ENCODE results near the gene PSD2.

Gene PSD2

DNA sequence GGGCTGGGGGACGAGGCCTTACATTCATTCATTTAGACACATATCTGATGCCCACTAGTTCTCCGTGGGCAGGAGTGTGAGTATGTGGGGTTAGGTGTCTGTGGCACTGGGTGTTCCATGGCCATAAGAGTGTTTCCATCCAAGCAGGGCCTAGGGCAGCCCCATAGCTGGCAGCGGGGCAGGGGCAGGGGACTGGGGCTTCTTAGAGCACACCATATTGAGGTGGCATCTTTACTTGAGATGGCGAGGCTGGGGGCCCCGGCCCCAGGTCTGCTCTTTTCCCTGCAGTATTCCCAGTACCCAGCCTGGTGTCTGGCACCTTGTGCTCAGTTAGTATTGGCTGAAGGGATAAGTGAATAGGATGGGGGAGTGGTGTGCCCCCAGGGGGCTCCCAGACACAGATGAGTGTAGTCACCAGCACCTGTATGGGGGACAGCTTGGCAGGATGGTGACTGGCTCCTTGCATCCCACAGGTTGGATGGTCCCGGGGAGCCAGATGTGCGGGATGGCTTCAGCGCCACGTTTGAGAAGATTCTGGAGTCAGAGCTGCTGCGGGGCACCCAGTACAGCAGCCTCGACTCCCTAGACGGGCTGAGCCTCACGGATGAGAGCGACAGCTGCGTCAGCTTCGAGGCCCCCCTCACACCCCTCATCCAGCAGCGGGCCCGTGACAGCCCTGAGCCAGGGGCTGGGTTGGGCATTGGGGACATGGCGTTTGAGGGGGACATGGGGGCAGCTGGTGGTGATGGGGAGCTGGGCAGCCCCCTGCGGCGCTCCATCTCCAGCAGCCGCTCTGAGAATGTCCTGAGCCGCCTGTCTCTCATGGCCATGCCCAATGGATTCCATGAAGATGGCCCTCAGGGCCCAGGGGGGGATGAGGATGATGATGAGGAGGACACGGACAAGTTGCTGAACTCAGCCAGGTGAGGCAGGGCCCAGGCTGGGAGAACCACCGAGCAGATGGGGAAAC is 17.5 kb downstream of the PSD2 start:
- DNase-seq, result no peak

DNA sequence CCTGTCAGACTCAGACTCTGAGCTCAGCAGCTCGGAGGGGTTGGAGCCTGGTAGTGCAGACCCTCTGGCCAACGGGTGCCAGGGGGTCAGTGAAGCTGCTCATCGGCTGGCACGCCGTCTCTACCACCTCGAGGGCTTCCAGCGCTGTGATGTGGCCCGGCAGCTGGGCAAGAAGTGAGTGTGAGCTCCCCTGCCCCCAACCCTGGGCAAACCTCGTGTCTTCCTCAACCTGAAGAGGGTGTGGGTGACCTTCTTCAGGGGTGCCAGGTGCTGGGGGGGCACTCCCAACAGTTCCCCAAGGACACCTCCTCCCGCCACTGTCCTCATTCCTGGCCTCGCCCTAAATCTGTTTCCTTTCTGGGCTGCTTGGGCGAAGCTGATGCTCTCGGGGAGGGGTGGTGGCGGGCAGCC is 18.6 kb downstream of the PSD2 start:
- DNase-seq, result no peak

DNA sequence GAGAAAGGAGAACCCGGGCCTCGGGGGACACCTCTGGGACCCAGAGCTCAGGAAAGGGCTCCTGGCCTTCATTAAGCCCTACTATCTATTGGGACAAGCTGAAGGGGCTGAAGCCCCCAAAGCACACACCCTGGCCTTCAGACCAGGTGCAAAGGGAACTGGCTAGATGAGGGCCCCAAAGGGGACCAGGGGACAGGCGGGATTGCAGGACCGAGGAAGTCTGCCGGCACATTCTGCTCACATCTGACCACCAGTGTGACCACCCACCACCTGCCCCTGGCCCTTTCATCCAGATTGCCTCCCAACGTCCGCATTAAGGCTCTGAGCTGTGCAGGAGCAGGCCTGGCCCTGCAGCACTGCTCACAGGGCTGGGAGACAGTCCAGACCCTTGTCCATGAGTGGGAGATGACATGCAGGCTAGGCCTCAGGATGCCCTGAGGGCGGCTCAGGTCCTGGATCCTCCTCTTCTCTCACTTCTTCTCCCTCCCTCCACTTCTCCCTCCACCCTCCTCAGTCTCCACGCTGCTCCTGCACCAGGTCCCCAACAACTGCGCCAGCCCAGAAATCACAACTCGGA is 19.2 kb downstream of the PSD2 start:
- DNase-seq, result no peak

DNA sequence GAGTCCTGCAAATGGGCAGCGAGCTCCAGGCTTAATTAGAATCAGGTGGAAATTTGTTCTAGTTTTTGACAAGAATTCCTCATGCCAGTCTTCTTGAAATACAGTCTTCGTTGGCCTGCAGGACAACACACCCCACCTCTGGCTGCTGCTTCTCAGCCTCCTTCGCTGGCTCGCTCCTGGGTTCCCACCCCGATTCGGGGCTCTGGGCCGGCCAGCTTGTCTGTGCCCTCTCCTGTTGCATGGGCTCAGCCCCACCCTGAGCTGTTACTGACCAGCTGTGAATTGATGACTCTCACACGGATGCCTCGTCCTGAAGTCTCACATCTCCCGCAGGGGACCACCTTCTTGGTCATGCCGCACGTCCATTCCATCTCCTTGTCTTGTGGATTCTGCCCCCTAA is 21.0 kb downstream of the PSD2 start:
- no peak for DNase-seq

DNA sequence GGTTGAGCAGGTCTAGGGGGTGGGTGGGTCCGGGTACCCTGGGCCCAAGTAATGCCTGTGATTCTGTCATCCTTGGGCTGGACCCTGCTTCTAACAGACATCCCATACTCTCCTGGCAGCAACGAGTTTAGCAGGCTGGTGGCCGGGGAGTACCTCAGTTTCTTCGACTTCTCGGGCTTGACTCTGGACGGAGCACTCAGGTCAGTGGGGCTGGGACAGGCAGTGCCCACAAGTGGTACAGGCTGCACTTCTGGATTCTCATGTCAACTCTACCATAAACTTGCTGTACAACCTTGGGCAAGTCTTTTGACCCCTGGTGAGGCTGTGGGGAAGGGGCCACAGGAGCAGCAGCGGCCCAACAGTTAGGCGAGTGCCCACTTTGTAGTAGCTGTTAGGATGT is 21.8 kb downstream of the PSD2 start:
- DNase-seq, result no peak

DNA sequence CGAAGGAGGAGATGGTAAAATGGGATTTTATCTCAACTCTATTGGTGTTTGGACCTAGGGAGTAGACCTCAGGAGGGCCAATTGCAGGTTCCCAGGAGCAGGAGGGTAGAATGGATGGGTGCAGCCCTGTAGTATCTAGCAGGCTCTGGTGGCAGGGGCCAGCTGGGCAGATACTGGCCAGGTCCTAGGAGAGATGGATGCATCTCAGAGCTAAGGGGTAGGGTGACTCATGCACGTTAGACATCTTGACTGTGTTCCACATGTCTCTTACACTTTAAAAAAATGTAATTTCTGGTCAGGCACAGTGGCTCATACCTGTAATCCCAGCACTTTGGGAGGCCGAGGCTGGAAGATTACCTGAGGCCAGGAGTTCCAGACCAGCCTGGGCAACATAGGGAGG is 22.4 kb downstream of the PSD2 start:
- DNase-seq, result no peak

DNA sequence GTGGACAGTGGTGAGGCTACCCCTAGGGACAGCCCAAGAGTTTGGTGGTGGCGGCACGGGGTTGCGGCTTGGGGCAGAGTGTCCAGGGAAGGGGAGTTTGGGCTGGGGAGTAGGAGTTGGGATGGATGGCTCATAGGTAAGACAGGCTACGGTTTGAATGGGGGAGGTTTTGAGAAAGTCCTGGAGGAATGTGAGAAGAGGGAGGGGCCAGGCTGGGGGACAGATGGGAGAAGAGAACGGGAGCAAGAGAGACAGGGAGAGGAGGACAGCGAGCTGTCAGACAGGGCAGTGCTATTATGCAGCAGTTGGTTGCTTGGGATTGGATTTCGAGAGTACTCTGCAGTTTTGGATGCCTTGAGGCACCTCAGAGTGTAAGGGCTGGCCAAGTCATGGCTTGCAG is 24.5 kb downstream of the PSD2 start:
- no peak for DNase-seq

DNA sequence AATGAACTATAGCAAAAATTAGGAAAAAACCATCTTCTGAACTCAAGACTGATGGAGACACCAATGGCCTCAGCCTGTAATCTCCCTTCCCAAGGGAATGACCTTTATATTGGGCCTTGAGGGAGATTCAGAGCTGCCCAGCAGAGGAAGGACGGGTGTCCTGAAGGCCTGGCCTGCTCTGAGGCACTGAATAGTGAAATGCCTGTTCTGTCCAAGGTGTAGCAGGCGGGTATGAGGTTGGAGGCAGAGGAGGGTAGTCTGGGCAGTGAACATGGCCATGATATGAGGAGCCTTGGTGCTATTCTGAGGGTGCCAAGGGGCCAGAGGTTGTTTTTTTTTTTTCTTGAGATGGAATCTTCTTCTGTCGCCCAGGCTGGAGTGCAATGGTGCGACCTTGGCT is 25.0 kb downstream of the PSD2 start:
- no peak for DNase-seq

DNA sequence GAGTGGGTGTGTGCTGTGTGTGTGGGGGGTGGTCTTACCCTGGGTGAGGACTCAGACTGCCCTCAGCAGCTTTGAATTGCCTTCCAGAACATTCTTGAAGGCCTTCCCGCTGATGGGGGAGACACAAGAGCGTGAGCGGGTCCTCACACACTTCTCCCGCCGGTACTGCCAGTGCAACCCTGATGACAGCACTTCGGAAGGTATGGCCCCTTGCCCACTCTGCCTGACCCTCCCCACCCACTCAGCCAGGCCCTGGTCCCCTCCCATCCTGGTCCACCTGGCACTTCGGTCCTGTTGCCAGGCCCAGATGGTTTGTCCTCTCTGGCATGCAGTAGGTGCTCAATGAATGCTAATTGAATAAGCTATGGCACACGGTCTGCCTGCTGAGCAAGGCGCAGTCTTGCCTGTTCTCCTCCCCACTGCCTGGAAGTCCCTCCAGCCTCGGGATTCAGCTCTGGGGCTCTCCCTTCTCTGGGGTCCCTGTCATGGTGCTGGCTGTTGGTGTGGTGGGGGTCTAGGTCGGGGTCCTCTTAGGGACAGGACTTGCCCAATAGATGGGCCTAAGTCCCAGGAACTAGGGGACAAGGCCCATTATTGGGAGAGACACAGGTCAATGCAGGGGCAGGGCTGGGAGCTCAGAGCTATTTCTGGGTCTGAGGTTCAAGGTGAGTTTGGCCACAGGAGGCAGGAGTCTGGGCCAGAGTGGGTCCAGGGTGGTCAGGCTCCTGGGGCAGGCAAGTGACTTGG is 26.4 kb downstream of the PSD2 start:
- DNase-seq, result no peak

DNA sequence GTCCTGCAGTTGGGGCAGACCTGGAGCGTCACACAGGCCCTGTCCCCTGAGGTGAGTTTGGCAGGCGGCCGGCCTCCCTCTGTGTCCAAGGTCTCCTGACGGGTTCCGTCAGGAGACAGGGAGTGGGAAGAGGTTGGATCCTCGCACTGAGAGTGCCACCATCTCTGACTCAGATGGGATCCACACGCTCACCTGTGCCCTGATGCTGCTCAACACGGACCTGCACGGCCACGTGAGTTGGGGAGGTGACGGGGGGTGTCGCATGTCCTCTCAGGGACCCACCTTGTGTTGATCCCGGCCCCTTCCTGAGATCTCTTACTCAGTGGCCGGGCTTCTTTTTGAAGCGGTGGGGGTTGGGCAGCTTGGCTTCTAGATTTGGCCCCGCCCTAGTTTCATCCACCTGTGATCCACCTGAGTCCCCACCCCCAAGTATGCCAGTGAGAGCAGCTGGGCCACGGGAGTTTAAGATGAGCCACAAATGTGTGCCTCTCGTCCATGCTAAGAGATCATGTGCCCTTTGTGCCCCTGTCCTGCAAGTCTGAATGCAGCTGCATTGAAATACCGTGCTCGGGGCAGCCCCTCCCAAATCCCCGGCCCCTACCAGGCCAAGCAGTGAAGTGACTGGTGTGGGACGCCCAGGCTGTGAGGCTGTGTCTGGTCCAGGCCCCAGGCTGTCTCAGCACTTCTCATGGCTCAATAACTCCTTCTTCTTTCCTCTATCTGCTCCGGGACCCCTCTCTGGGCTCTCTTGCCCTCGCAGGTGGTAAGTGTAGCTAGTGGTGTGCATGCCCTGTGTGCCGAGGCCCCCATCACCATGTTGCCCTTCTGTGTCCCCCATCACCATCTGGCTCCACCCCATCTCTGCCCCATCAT is 27.2 kb downstream of the PSD2 start:
- no peak for DNase-seq

DNA sequence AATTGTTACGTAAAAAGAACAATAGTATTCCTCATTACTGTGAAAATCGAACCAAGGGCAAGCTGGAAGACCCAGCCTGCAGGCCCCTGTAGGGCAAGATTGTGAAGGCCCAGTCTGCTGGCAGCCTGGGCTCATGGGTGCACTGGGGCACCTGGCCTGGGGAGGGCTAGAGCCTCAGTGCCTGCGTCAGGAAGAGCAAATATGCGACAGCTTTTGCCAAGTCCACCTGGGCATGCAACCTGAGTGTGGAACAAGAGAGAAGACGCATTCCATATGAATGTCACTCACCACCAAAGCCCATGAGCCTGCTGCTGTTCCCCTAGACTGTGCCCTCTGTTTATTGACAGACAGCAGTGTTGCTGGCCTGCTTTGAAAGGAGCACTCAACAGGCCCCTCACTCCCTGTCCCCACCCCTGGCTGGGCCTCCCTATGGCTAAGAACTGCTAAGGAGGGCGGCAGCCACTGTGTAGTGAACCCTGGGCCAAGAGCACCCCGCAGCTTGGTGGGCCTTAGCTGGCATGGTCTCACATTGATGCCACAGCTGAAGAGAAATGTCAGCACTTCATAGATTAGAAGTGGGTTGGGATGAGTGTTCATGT is 28.2 kb downstream of the PSD2 start:
- DNase-seq, result no peak

DNA sequence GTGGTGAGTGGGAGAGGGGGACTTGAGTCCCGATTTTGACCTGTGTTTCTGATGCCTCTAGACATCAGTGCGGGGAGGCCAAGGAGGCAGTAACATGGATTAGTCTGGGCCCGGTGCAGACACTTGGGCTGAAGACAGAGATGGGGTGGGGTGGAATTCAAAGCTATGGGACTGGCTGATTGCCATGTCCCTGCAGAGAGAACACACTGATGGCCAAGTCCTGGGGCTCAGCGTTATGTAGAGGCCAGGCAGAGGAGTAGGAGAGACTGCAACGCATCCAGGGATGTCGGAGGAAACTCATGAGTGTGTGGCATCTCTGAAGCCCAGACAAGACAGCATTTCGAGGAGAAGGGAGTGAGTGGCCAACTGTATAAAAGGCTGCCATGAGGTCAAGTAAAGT is 30.1 kb downstream of the PSD2 start:
- no peak for DNase-seq

DNA sequence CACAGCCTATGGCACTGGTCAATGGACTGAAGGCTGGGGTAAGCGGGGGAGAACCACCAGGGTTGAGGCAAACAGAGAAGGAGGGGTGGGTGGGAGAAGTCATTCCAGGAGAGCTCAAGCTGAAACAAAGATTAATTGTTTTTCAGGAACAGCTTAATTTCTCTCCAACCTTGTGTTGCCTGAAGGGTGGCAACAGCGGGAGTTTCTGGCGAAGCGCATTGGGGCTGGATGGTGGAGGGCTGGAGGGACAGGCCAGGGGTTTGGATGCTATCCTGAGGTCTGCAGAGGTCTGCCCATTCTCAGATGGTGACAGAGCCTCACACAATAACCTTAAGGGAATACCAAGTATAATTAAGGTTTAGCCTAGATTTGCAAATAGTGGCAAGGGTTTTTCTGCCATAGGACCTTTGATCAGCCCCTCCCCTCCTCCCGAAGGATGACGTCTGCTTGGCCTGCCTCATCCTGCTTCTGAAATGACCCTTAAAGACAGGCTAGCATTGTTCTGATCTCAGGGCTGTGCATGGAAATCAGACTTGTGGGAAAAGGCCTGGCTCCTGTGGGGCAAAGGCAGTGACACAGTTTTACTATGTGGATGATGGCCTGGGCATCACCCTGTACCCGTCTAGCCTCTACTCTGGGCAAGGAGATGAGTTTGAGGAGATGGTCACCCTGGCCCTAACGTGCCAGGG is 32.7 kb downstream of the PSD2 start:
- no peak for DNase-seq

DNA sequence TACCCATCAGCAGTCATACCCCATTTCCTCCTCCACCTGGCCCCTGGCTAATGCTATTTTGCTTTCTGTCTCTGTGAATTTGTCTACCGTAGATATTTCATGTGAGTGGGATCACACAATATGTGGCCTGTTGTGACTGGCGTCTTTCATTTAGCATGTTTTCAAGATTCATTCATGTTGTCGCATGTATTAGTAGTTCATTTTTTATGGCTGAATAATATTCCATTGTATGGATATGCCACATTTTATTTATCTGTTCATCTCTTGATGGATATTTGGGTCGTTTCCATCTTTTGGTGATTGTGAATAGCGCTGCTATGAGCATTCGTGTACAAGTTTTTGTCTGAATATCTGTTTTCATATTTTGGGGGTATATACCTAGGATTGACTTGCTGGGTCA is 33.9 kb downstream of the PSD2 start:
- DNase-seq, result no peak

DNA sequence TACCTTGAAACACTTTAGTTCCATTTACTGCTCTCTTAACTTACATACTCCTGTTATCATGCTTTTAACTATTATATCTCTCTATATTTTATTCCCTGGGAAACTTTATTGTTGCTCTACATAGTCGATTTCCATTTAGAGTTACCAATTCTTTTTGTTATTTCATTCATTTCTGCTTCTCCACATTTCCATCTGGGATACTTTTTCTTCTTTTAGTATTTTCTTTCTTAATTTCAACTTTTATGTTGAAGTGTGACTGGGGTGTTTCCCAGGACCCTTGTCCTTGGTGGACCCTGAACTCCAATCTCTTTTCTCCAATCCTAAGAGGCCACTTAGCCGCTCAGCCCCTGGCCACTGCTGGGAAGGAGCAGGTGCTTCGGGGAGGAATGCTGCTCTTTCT is 36.0 kb downstream of the PSD2 start:
- DNase-seq, result no peak

DNA sequence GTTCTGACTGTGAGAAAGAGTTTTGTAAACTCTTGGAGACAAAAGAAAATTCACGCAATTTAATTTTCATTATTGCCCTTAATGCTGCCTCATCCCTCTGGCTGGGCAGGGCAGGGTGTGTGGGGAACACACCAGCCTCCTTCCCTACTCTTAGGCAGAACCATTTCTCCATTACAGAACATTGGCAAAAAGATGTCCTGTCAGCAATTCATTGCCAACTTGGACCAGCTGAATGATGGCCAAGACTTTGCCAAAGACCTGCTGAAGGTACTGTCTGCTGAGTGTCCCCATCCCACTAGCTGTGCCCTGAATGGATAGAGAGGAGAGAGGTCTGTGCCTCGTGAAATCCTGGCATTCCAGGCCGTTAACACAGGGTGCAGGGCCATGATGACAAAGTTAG is 37.9 kb downstream of the PSD2 start:
- no peak for DNase-seq

DNA sequence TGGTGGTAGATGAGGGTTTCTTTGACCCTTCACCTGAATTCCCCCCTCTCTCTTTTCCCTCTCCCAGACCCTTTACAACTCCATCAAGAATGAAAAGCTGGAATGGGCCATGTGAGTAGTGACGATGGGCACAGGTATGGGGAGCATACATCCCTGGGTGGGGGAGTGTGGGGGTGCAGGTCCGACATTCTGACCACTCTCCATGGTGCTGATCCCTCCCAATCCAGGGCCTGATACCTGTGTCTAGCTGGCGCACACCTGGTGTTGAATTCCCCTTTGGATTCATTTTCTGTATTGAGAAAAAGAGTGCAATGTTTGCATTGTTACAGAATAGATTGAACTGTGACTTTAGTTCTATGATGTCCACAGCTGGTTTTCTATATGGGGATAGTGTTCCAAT is 40.0 kb downstream of the PSD2 start:
- no peak for DNase-seq

DNA sequence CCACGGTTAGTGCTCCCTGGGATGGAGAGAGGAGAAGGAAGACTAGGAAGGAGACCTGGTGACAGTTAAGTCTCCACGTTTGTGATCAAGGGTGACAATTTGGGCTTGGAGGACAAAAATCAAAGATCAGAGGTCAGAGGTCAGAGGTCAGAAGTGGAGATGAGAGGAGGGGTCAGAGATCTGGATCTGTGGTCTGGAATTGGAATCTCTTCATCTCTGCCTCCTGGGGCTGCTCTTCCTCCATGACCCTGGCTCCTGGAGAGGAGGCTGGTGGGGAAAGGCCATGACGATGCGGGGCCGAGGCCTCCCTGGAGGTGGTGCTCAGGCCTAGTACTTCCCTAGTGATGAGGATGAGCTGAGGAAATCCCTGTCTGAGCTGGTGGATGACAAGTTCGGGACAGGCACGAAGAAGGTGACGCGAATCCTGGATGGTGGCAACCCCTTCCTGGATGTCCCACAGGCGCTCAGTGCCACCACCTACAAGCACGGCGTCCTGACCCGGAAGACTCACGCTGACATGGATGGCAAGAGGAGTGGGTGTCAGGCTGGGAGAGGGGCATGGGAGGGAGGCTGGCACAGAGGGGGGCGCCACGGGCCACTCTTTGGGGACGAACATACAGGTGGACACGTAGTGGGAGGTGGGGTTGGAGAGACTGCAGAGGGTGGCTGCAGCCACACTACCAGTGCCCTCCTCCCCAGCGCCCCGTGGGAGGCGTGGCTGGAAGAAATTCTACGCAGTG is 41.0 kb downstream of the PSD2 start:
- no peak for DNase-seq

DNA sequence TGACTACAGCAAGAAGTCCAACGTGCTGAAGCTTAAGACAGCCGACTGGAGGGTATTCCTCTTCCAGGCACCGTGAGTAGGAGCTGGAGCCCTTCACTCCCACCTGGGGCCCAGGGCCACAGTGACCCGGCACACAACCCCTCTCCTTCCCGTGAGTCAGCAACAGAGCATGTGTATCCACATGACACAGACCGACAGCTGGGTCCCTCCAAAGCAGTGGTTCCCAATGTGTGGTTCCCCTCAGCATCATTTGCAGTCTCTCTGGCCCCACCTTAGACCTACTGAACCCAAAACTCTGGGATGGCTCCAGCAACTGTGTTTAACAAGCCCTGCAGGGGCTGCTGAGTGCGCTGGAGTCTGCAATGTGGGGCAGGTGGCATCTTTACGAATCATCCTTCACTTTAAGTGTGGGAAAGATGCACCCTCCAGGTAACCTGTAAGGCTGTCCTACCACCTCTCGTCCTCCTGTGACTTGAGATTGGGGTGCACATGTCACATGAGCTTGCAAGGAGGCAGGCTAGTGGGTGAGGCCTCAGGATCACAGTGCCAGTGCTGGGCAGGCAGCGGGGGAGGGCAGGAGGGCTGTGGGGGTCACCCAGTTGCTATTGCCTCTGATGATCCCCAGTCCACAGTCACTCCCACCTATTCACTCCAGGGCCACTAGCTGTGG is 42.2 kb downstream of the PSD2 start:
- DNase-seq, result no peak

DNA sequence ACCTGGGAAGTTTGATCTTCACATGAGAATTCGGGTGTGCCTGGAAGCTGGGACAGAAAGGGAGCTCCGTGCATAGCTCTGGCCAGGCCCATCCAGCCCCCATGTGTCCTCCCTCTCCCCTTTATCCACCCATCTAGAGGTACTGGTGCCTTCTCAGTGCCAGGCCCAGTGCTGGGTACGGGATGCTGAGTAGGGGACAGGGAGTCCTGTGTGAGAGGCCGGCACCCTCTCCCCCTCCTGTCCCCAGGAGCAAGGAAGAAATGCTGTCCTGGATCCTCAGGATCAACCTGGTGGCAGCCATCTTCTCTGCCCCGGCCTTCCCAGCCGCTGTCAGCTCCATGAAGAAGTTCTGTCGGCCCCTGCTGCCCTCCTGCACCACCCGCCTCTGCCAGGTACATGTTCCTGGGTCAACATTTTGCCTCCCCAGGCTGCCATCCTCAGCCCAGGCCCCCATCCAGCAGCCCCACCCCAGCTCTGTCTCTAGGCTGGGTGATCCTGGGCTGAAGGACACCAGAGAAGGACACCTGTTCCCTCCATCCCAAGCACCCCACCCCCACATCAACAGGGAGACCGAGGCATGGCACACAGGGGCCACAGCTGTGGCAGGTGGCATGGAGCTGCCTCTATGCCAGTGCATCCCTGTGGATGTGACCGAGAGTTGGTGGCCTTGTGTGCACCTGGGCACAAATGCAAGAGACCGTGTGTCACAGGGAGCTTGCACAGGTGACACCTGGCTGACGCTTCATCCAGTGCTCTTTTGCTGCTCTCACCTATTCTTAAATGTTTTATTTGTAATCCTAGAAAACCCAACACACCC is 43.0 kb downstream of the PSD2 start:
- no peak for DNase-seq

Measured in hematopoietic multipotent progenitor cell treated with erythropoietin and hydrocortisone succinate and interleukin-3 and kit ligand, for 4 days (in vitro differentiated cells).